Gastroesophageal sphincter (tissue), 3 donors: ENCODE data around the gene DEK.

Experiments used
- EP300 ChIP-seq: sonication (generic); formaldehyde crosslinking; IDR thresholded peaks from one replicate; pipeline ENCODE4 v1.6.1; 2017; ENCODE audit warnings: antibody characterized with exemption, mild to moderate bottlenecking
- TF ChIP-seq, protein P1 (sequence below), 4 experiments: fragments of 200-600 bp in 2 of 4; fragments of 450-650 bp in 2 of 4; sonication (generic) in 1 of 4; IDR thresholded peaks; one replicate each; pipeline ENCODE4 v1.5.1; 2017 to 2019; ENCODE audit warnings: antibody characterized with exemption in 4 of 4, mild to moderate bottlenecking in 2 of 4, moderate library complexity in 2 of 4

DNA sequence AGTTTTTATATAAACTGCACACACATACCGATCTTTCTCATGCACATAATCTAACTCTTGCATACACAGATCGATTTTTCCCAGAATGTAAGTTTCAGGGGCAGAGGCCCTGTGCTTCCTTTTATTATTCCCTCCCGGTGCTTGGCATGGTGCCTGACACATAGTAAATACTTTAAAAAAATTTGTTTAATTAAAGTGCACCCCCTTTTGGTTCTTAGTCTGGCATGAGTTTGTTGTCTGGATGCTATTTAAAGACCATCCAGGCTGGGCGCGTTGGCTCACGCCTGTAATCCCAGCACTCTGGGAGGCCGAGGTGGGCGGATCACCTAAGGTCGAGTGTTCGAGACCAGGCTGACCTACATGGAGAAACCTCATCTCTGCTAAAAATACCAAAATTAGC is 5.4 kb upstream of the DEK start:
- TF ChIP-seq, protein P1, sequence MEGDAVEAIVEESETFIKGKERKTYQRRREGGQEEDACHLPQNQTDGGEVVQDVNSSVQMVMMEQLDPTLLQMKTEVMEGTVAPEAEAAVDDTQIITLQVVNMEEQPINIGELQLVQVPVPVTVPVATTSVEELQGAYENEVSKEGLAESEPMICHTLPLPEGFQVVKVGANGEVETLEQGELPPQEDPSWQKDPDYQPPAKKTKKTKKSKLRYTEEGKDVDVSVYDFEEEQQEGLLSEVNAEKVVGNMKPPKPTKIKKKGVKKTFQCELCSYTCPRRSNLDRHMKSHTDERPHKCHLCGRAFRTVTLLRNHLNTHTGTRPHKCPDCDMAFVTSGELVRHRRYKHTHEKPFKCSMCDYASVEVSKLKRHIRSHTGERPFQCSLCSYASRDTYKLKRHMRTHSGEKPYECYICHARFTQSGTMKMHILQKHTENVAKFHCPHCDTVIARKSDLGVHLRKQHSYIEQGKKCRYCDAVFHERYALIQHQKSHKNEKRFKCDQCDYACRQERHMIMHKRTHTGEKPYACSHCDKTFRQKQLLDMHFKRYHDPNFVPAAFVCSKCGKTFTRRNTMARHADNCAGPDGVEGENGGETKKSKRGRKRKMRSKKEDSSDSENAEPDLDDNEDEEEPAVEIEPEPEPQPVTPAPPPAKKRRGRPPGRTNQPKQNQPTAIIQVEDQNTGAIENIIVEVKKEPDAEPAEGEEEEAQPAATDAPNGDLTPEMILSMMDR (IDR thresholded peaks at IDR 0.05): no peak
- no peak for TF ChIP-seq EP300
